A673 (cell line): ENCODE results near the gene ARL5C.

Source experiments
- CTCF ChIP-seq: fragments of 300-800, 200-600 bp; sonication (generic); conservative IDR thresholded peaks from 2 replicates; pipeline ENCODE4 v1.5.1; 2017; ENCODE audit warnings: low read depth, mild to moderate bottlenecking, antibody characterized with exemption, low read length, moderate library complexity, mixed read lengths
- EZH2 ChIP-seq: fragments of 200-600 bp; sonication (generic); IDR thresholded peaks from 2 replicates; pipeline ENCODE4 v1.6.1; 2017; ENCODE audit warnings: borderline replicate concordance, low read depth, mild to moderate bottlenecking, mixed read lengths, antibody characterized with exemption, low read length; ENCODE audit not compliant: poor library complexity, severe bottlenecking

- TF ChIP-seq CTCF: no peak
- TF ChIP-seq EZH2: no peak
Observed at GRCh38 chr17:39141915-39142664, 23.9 kb downstream of the ARL5C start.
